Stomach (tissue), 4 donors: ENCODE measurements around the gene IGF1R.

Experiments
- POLR2A ChIP-seq, 4 donors: fragments of 450-650 bp; IDR thresholded peaks; one replicate each; pipeline ENCODE4 v1.6.1; 2016; ENCODE audit warnings: antibody characterized with exemption in 4 of 4, control low read depth in 2 of 4, mild to moderate bottlenecking in 1 of 4, moderate library complexity in 1 of 4
- POLR2AphosphoS5 ChIP-seq, 3 donors: sonication (generic); formaldehyde crosslinking; IDR thresholded peaks; one replicate each; pipeline ENCODE4 v1.6.1; 2016; ENCODE audit warnings: antibody characterized with exemption in 3 of 3
- TF ChIP-seq, protein P1 (sequence below), 7 experiments: fragments of 450-650 bp in 4 of 7; fragments of 200-600 bp in 3 of 7; sonication (generic) in 3 of 7; IDR thresholded peaks; one replicate each; pipeline ENCODE4 v1.5.1; 2016 to 2019; ENCODE audit warnings: antibody characterized with exemption in 7 of 7, control low read depth in 2 of 7, mild to moderate bottlenecking in 1 of 7

- no peak for TF ChIP-seq POLR2AphosphoS5 (IDR thresholded peaks at IDR 0.05)
- TF ChIP-seq, protein P1, sequence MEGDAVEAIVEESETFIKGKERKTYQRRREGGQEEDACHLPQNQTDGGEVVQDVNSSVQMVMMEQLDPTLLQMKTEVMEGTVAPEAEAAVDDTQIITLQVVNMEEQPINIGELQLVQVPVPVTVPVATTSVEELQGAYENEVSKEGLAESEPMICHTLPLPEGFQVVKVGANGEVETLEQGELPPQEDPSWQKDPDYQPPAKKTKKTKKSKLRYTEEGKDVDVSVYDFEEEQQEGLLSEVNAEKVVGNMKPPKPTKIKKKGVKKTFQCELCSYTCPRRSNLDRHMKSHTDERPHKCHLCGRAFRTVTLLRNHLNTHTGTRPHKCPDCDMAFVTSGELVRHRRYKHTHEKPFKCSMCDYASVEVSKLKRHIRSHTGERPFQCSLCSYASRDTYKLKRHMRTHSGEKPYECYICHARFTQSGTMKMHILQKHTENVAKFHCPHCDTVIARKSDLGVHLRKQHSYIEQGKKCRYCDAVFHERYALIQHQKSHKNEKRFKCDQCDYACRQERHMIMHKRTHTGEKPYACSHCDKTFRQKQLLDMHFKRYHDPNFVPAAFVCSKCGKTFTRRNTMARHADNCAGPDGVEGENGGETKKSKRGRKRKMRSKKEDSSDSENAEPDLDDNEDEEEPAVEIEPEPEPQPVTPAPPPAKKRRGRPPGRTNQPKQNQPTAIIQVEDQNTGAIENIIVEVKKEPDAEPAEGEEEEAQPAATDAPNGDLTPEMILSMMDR (IDR thresholded peaks at IDR 0.05), result no peak
- no peak for TF ChIP-seq POLR2A (IDR thresholded peaks at IDR 0.05)
Measured at GRCh38 chr15:98999233-98999632, 350.9 kb downstream of the IGF1R start.
